SK-N-SH (cell line): ENCODE measurements around the gene PCCB.

Source experiments
- ELF1 ChIP-seq: IDR thresholded peaks from 2 replicates; pipeline ENCODE4 v1.4.0; 2012
- FOXJ3 ChIP-seq: sonication (generic); formaldehyde crosslinking; IDR thresholded peaks from 2 replicates; pipeline ENCODE4 v1.5.1; 2020; ENCODE audit warnings: mild to moderate bottlenecking, missing genetic modification reagents
- RAD21 ChIP-seq: IDR thresholded peaks from 2 replicates; pipeline ENCODE4 v1.6.1; 2012; ENCODE audit warnings: mild to moderate bottlenecking, low read length
- TAF1 ChIP-seq: IDR thresholded peaks from 2 replicates; pipeline ENCODE4 v1.6.1; 2012; ENCODE audit warnings: low read depth, mild to moderate bottlenecking, low read length, moderate library complexity, borderline replicate concordance
- TEAD4 ChIP-seq: IDR thresholded peaks from 2 replicates; pipeline ENCODE4 v1.4.0; 2012; ENCODE audit warnings: mild to moderate bottlenecking, borderline replicate concordance; ENCODE audit not compliant: insufficient read depth
- YY1 ChIP-seq: IDR thresholded peaks from 2 replicates; pipeline ENCODE4 v1.4.0; 2012; ENCODE audit warnings: low read depth, mild to moderate bottlenecking
- TF ChIP-seq, protein P1 (sequence below): IDR thresholded peaks from 2 replicates; pipeline ENCODE4 v1.4.0; 2012; ENCODE audit warnings: low read depth
- TF ChIP-seq, protein P2 (sequence below): fragments of 200-600 bp; sonication (generic); IDR thresholded peaks from 2 replicates; pipeline ENCODE4 v1.6.1; 2017; ENCODE audit warnings: antibody characterized with exemption, mild to moderate bottlenecking, moderate library complexity

DNA sequence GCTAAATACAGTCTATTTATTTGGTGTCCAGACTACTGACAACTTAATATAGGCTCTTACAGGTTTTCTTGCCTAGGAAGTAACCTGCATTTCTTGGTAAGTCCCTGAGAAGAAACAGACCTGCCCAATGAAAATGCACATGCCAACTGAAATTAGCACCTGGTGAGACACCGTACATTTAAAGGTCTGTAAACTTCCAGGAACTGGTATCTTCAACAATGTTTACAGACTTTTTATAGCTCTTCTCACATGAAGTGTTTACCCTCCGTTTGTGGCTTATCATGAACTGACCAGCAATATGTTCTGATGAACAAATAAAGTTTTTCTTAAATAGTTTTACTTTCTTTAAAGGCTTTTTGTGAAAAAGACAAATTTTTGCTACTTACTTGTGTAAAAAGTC, 93.3 kb downstream of the PCCB start:
- TF ChIP-seq ELF1 = no peak
- TF ChIP-seq, protein P1, sequence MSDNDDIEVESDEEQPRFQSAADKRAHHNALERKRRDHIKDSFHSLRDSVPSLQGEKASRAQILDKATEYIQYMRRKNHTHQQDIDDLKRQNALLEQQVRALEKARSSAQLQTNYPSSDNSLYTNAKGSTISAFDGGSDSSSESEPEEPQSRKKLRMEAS = no peak
- TF ChIP-seq YY1 = no peak
- TF ChIP-seq RAD21 = no peak
- TF ChIP-seq, protein P2, sequence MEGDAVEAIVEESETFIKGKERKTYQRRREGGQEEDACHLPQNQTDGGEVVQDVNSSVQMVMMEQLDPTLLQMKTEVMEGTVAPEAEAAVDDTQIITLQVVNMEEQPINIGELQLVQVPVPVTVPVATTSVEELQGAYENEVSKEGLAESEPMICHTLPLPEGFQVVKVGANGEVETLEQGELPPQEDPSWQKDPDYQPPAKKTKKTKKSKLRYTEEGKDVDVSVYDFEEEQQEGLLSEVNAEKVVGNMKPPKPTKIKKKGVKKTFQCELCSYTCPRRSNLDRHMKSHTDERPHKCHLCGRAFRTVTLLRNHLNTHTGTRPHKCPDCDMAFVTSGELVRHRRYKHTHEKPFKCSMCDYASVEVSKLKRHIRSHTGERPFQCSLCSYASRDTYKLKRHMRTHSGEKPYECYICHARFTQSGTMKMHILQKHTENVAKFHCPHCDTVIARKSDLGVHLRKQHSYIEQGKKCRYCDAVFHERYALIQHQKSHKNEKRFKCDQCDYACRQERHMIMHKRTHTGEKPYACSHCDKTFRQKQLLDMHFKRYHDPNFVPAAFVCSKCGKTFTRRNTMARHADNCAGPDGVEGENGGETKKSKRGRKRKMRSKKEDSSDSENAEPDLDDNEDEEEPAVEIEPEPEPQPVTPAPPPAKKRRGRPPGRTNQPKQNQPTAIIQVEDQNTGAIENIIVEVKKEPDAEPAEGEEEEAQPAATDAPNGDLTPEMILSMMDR = no peak
- TF ChIP-seq TAF1 = no peak
- TF ChIP-seq FOXJ3 (CRISPR knock-in tag) = no peak
- TF ChIP-seq TEAD4 = no peak
